ENCODE data around the gene PKDCC. TPM values are rescaled to one million over a fixed set of nuclear protein-coding genes. Genes with fewer than 3 reads are reported as not detected.
A peak's percentile ranks its signal among the peaks of the same experiment; 100 is the strongest.

The PKDCC gene
- total and polyA plus RNA-seq, 3 donors from 2014 or later = 86.0 to 122 (median 121) TPM

GRCh38 chr2:42099438-42100173 lies 51.8 kb downstream of the PKDCC start:
- WGBS, 2 donors = 93 to 95% methylated on average over 6 of the region's 6 CpGs
- TF ChIP-seq POLR2A (IDR thresholded peaks at IDR 0.05) = no peak
- TF ChIP-seq CTCF (IDR thresholded peaks at IDR 0.05) = no peak
- no peak overlapping the region for H3K4me3 ChIP-seq
- H3K4me1 ChIP-seq = peaks cover 22% of the 10 kb centered on the region
- peak overlapping the region in 1 of 2 donors; percentile 21 for H3K27ac ChIP-seq
- no peaks in the 10 kb centered on the region for H3K27me3 ChIP-seq
- no peaks in the 10 kb centered on the region for H3K9me3 ChIP-seq
- no peak for DNase-seq
- intact Hi-C loops (cut with DNase I; ENCODE audit: low total_unique reads) = loop anchor here (10.0 kb wide), 1 partner anchor 95 kb away; no protein-coding TSS in a partner anchor
- no peaks in the 10 kb centered on the region for H3K36me3 ChIP-seq (ENCODE audit: low read depth, missing control alignments)

- intact Hi-C loops (cut with DNase I; ENCODE audit: low total_unique reads) = no loop called here
These were observed 52.9 kb downstream of the PKDCC start for GRCh38 chr2:42100683-42101205.

DNA sequence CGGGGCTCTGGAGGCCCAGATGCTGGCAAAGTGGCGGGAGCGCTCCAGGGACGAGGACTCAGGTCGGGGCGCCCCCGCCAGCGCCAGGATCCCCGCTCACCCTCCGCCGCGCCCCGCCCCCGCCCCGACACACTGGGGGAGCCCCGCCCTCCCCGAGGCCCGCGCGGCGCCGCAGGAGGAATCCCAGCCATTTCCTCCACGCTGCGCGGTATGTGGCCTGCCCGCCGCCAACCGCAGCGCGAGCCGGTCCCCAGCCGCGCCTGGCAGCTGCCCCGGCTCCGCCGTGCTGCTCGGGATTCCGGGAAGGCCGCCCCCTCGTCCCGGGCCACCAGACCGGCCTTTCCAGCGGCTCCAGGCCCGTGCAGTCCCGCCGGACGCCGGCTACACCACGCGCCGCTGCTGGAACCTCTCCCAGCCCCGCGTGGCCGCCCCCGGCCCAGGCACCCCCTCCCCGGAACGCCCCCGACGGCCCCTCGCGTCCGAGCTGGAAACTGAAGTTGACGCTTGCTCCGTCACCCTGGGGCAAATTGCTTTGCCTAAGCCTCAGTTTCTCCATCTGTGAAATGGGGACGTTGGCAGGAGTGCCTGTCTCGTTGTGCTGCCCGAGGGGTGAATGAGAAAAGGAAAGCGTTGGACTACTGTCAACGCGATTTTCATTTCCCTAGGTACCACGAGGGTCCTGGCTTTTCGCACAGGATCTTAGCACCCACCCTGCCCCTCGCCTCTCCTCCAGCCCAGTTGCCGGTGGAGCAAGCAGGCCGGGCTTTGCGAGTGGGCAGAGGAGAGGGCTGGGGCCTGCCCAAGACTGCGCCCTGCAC lies 53.6 kb downstream of the PKDCC start:
- TF ChIP-seq CTCF (IDR thresholded peaks at IDR 0.05) = no peak
- no peak for TF ChIP-seq POLR2A (IDR thresholded peaks at IDR 0.05)
- H3K27me3 ChIP-seq = no peaks in the 10 kb centered on the region
- intact Hi-C loops (cut with DNase I; ENCODE audit: low total_unique reads) = no loop called here
- no peaks in the 10 kb centered on the region for H3K36me3 ChIP-seq (ENCODE audit: low read depth, missing control alignments)
- peak overlapping the region; percentile 57 to 84 for H3K27ac ChIP-seq
- no peaks in the 10 kb centered on the region for H3K9me3 ChIP-seq
- H3K4me1 ChIP-seq = peaks cover 22% of the 10 kb centered on the region
- DNase-seq = peak; percentile 55
- WGBS, 2 donors = 13 to 15% methylated on average over 13 to 33 of the region's 77 CpGs
- H3K4me3 ChIP-seq = peak overlapping the region; percentile 56 to 62

More at GRCh38 chr2:42100683-42101205, 52.9 kb downstream of the PKDCC start:
- DNase-seq = no peak
- TF ChIP-seq CTCF (IDR thresholded peaks at IDR 0.05) = no peak
- no peak for TF ChIP-seq POLR2A (IDR thresholded peaks at IDR 0.05)
- Histone ChIP-seq H3K4me3 (peak overlapping the region; percentile 56 to 62), H3K27ac (peak overlapping the region; percentile 57 to 84), H3K36me3 (ENCODE audit: low read depth, missing control alignments) (no peaks in the 10 kb centered on the region), H3K27me3 (no peaks in the 10 kb centered on the region), H3K9me3 (no peaks in the 10 kb centered on the region), H3K4me1 (peaks cover 22% of the 10 kb centered on the region)
- WGBS, 2 donors = 68 to 73% methylated on average over 15 to 20 of the region's 20 CpGs

- Histone ChIP-seq H3K27ac (peak overlapping the region; percentile 57 to 84), H3K9me3 (no peaks in the 10 kb centered on the region), H3K36me3 (ENCODE audit: low read depth, missing control alignments) (no peaks in the 10 kb centered on the region), H3K4me1 (peaks cover 22% of the 10 kb centered on the region), H3K27me3 (no peaks in the 10 kb centered on the region), H3K4me3 (peak overlapping the region; percentile 56 to 62)
- peak; percentile 77 for DNase-seq
- TF ChIP-seq CTCF (IDR thresholded peaks at IDR 0.05) (no peak), POLR2A (IDR thresholded peaks at IDR 0.05) (no peak)
- intact Hi-C loops (cut with DNase I; ENCODE audit: low total_unique reads) = no loop called here
- 1% methylated on average over 13 to 33 of the region's 33 CpGs for WGBS, 2 donors
These were observed 54.3 kb downstream of the PKDCC start for GRCh38 chr2:42102024-42102590.

Measured in testis (tissue), 3 donors.